ENCODE results near the gene DOCK6. TPM values are rescaled to one million over a fixed set of nuclear protein-coding genes. Genes with fewer than 3 reads are reported as not detected.
A peak's percentile ranks its signal among the peaks of the same experiment; 100 is the strongest.

Gene DOCK6
- total and polyA plus RNA-seq, 2 of the 13 experiments (the other 11 are each of a cell fraction or from before 2014, with no cell fraction given), result 5.4 to 38.1 TPM

GRCh38 chr19:11242025-11242424, 20.3 kb downstream of the DOCK6 start:
- Histone ChIP-seq H3K36me3 (replicated peaks in 1 of 2; ENCODE audit: control insufficient read depth in 1 of 2, insufficient read depth in 2 of 2, low read length in 2 of 2) (no peaks in the 10 kb centered on the region; a peak in 2 of 5 replicates), H3K9ac (ENCODE audit: insufficient read depth, low read depth, low read length) (no peak overlapping the region), H3K79me2 (ENCODE audit: insufficient read depth, low read length) (peaks cover 10% of the 10 kb centered on the region), H3K27me3 (ENCODE audit: control insufficient read depth in 1 of 2, insufficient read depth in 2 of 2, low read length in 2 of 2) (no peaks in the 10 kb centered on the region), H3K4me3 (replicated peaks in 1 of 3; ENCODE audit: insufficient read depth in 1 of 3, low read depth in 2 of 3, low read length in 3 of 3) (peak overlapping the region in 1 of 3 experiments; percentile 53; a peak in 2 of 6 replicates), H3K4me1 (ENCODE audit: insufficient read depth, low read length) (peaks cover 66% of the 10 kb centered on the region), H3K9me3 (ENCODE audit: low read length) (no peaks in the 10 kb centered on the region), H3K4me2 (ENCODE audit: low read depth, low read length) (peak overlapping the region; percentile 96), H3K27ac (ENCODE audit: extremely low read length, insufficient read depth, low read length) (peak overlapping the region; percentile 39), H2AFZ (ENCODE audit: low read length) (no peak overlapping the region), H4K20me1 (ENCODE audit: insufficient read depth, low read length) (no peaks in the 10 kb centered on the region; the same call in 1 of the 2 replicates)
- DNase-seq (ENCODE audit: low spot score) (no peak), FAIRE-seq (no peak), ATAC-seq (no peak)
- in situ Hi-C loops (cut with HindIII; ENCODE audit: extremely low pct_ligation_motif_present, low pct_unique_long_range_greater_than_20kb) (no loop called here), intact Hi-C loops (cut with micrococcal nuclease; ENCODE audit: unreplicated experiment) (loop anchor here (2.0 kb wide), 1 partner anchor 23 kb away; no protein-coding TSS in a partner anchor)
- ChIA-PET POLR2A (interaction anchor here (0.7 to 1.4 kb wide), 2 partner anchors 99 to 132 kb away, joined by 5 to 6 read pairs; partner anchors contain the start of gene SWSAP1), CTCF (ENCODE audit: low intra/inter-chr PET ratio, low total read pairs) (no interaction called here)
- no TSS peak for BruUV-seq (replicated peaks)
- 87% methylated on average over 9 of the region's 11 CpGs for WGBS (ENCODE audit: low lambda C conversion rate)
- TF ChIP-seq KDM5A (IDR thresholded peaks at IDR 0.05; ENCODE audit: borderline replicate concordance, low read length) (no peak), TEAD3 (CRISPR knock-in tag; optimal IDR thresholded peaks at IDR 0.05; ENCODE audit: borderline replicate concordance) (no peak), ARID2 (CRISPR knock-in tag; IDR thresholded peaks at IDR 0.05; ENCODE audit: borderline replicate concordance) (no peak), PAF1 (CRISPR knock-in tag; IDR thresholded peaks at IDR 0.05) (0 out of 2 replicates have a peak, but pooled peaks have one; percentile 3), KLF6 (CRISPR knock-in tag; IDR thresholded peaks at IDR 0.05) (0 out of 2 replicates have a peak, but pooled peaks have one; percentile 10), CCDC6 (CRISPR knock-in tag; IDR thresholded peaks at IDR 0.05) (no peak)

DNA sequence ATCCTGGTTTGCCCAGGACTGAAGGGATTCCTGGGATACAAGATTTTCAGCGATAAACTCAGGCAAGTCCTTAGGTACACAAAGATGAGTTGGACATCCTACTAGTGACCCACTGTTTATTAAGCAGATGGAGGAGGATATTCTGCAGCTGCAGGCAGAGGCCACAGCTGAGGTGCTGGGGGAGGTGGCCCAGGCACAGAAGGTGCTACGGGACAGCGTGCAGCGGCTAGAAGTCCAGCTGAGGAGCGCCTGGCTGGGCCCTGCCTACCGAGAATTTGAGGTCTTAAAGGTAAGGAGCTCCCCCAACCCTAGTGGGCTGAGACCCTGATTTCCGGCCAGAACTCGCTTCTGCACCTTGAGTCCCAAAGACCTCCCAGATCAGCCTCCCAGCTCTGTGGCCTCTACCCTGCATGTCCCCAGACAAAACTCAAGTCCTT, 22.3 kb downstream of the DOCK6 start:
- TSS peak; percentile 84 for BruUV-seq (replicated peaks)
- in situ Hi-C loops (cut with HindIII; ENCODE audit: extremely low pct_ligation_motif_present, low pct_unique_long_range_greater_than_20kb), result no loop called here
- DNase-seq (ENCODE audit: low spot score), result peak; percentile 54
- Histone ChIP-seq H3K79me2 (ENCODE audit: insufficient read depth, low read length) (peaks cover 10% of the 10 kb centered on the region), H3K9ac (ENCODE audit: insufficient read depth, low read depth, low read length) (peak overlapping the region; percentile 82), H2AFZ (ENCODE audit: low read length) (no peak overlapping the region), H3K27ac (ENCODE audit: extremely low read length, insufficient read depth, low read length) (peak overlapping the region; percentile 94), H4K20me1 (ENCODE audit: insufficient read depth, low read length) (no peaks in the 10 kb centered on the region; the same call in 1 of the 2 replicates), H3K4me1 (ENCODE audit: insufficient read depth, low read length) (peaks cover 85% of the 10 kb centered on the region), H3K36me3 (replicated peaks in 1 of 2; ENCODE audit: control insufficient read depth in 1 of 2, insufficient read depth in 2 of 2, low read length in 2 of 2) (no peaks in the 10 kb centered on the region; a peak in 2 of 5 replicates), H3K9me3 (ENCODE audit: low read length) (no peaks in the 10 kb centered on the region), H3K4me2 (ENCODE audit: low read depth, low read length) (peak overlapping the region; percentile 96), H3K4me3 (replicated peaks in 1 of 3; ENCODE audit: insufficient read depth in 1 of 3, low read depth in 2 of 3, low read length in 3 of 3) (peak overlapping the region; percentile 49 to 78 (median 69)), H3K27me3 (ENCODE audit: control insufficient read depth in 1 of 2, insufficient read depth in 2 of 2, low read length in 2 of 2) (no peaks in the 10 kb centered on the region)
- 40% methylated on average over 3 of the region's 8 CpGs for WGBS (ENCODE audit: low lambda C conversion rate)
- CTCF ChIA-PET (ENCODE audit: low intra/inter-chr PET ratio, low total read pairs), result no interaction called here
- intact Hi-C loops (cut with micrococcal nuclease; ENCODE audit: unreplicated experiment), result no loop called here
- no peak for ATAC-seq
- no peak for FAIRE-seq
- POLR2A ChIA-PET, result interaction anchor here (0.7 to 1.6 kb wide), 6 partner anchors 16 to 141 kb away, joined by 3 to 5 read pairs (median 4); partner anchors contain the start of gene SWSAP1
- TF ChIP-seq ZNF589 (CRISPR knock-in tag; conservative IDR thresholded peaks at IDR 0.05) (0 out of 2 replicates have a peak, but pooled peaks have one; percentile 6), ZNF333 (CRISPR knock-in tag; IDR thresholded peaks at IDR 0.05; ENCODE audit: borderline replicate concordance) (no peak), ZNF234 (CRISPR knock-in tag; conservative IDR thresholded peaks at IDR 0.05) (no peak), ATF7-NPFF (CRISPR knock-in tag; IDR thresholded peaks at IDR 0.05; ENCODE audit: low read depth) (no peak), PLRG1 (conservative IDR thresholded peaks at IDR 0.05) (no peak), ZNF354B (CRISPR knock-in tag; IDR thresholded peaks at IDR 0.05) (no peak), AHR (CRISPR knock-in tag; IDR thresholded peaks at IDR 0.05) (no peak), ARNTL (CRISPR knock-in tag; IDR thresholded peaks at IDR 0.05) (no peak), KDM3A (CRISPR knock-in tag; IDR thresholded peaks at IDR 0.05; ENCODE audit: low read depth) (no peak), PHB2 (IDR thresholded peaks at IDR 0.05; ENCODE audit: partially characterized antibody) (no peak), ATF1 (CRISPR knock-in tag; IDR thresholded peaks at IDR 0.05) (no peak), ZNF124 (CRISPR knock-in tag; IDR thresholded peaks at IDR 0.05) (0 out of 2 replicates have a peak, but pooled peaks have one; percentile 3)
- TF ChIP-seq, protein P1, sequence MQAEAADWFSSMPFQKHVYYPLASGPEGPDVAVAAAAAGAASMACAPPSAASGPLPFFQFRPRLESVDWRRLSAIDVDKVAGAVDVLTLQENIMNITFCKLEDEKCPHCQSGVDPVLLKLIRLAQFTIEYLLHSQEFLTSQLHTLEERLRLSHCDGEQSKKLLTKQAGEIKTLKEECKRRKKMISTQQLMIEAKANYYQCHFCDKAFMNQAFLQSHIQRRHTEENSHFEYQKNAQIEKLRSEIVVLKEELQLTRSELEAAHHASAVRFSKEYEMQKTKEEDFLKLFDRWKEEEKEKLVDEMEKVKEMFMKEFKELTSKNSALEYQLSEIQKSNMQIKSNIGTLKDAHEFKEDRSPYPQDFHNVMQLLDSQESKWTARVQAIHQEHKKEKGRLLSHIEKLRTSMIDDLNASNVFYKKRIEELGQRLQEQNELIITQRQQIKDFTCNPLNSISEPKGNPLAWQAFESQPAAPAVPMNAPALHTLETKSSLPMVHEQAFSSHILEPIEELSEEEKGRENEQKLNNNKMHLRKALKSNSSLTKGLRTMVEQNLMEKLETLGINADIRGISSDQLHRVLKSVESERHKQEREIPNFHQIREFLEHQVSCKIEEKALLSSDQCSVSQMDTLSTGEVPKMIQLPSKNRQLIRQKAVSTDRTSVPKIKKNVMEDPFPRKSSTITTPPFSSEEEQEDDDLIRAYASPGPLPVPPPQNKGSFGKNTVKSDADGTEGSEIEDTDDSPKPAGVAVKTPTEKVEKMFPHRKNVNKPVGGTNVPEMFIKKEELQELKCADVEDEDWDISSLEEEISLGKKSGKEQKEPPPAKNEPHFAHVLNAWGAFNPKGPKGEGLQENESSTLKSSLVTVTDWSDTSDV (CRISPR knock-in tag; IDR thresholded peaks at IDR 0.05), result no peak

Data from HepG2 (cell line).